ENCODE data around the gene PIGB.

DNA sequence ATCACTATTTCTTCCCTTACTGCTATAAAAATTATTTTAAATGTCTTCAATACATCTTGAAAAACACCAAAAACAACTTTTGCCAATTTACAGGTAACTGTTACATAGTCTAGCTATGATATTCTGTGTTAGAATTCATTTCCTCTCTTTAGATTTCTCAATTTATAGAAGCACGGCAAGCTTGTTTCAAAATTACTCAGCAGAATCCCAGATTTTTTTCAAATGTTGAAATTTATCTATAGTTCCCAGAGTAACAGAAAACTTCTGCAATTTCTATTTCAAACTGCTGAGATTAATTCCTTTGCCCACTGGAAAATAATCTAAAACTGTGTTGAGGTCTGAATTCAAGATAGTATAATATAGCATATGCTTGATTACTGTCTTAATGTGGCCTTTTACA is 48.0 kb downstream of the PIGB start:
- TF ChIP-seq SP1 (CRISPR knock-in tag; conservative IDR thresholded peaks at IDR 0.05): no peak
- TF ChIP-seq, protein P1, sequence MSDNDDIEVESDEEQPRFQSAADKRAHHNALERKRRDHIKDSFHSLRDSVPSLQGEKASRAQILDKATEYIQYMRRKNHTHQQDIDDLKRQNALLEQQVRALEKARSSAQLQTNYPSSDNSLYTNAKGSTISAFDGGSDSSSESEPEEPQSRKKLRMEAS (CRISPR knock-in tag; IDR thresholded peaks at IDR 0.05): no peak
- TF ChIP-seq ZNF121 (CRISPR knock-in tag; IDR thresholded peaks at IDR 0.05): no peak
- TF ChIP-seq, protein P2, sequence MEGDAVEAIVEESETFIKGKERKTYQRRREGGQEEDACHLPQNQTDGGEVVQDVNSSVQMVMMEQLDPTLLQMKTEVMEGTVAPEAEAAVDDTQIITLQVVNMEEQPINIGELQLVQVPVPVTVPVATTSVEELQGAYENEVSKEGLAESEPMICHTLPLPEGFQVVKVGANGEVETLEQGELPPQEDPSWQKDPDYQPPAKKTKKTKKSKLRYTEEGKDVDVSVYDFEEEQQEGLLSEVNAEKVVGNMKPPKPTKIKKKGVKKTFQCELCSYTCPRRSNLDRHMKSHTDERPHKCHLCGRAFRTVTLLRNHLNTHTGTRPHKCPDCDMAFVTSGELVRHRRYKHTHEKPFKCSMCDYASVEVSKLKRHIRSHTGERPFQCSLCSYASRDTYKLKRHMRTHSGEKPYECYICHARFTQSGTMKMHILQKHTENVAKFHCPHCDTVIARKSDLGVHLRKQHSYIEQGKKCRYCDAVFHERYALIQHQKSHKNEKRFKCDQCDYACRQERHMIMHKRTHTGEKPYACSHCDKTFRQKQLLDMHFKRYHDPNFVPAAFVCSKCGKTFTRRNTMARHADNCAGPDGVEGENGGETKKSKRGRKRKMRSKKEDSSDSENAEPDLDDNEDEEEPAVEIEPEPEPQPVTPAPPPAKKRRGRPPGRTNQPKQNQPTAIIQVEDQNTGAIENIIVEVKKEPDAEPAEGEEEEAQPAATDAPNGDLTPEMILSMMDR (IDR thresholded peaks at IDR 0.05): no peak
- TF ChIP-seq, protein P3, sequence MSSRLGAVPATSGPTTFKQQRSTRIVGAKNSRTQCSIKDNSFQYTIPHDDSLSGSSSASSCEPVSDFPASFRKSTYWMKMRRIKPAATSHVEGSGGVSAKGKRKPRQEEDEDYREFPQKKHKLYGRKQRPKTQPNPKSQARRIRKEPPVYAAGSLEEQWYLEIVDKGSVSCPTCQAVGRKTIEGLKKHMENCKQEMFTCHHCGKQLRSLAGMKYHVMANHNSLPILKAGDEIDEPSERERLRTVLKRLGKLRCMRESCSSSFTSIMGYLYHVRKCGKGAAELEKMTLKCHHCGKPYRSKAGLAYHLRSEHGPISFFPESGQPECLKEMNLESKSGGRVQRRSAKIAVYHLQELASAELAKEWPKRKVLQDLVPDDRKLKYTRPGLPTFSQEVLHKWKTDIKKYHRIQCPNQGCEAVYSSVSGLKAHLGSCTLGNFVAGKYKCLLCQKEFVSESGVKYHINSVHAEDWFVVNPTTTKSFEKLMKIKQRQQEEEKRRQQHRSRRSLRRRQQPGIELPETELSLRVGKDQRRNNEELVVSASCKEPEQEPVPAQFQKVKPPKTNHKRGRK (CRISPR knock-in tag; IDR thresholded peaks at IDR 0.05; ENCODE audit: borderline replicate concordance): no peak
- TF ChIP-seq CBFB (CRISPR knock-in tag; IDR thresholded peaks at IDR 0.05; ENCODE audit: low read depth): no peak
- TF ChIP-seq, protein P4, sequence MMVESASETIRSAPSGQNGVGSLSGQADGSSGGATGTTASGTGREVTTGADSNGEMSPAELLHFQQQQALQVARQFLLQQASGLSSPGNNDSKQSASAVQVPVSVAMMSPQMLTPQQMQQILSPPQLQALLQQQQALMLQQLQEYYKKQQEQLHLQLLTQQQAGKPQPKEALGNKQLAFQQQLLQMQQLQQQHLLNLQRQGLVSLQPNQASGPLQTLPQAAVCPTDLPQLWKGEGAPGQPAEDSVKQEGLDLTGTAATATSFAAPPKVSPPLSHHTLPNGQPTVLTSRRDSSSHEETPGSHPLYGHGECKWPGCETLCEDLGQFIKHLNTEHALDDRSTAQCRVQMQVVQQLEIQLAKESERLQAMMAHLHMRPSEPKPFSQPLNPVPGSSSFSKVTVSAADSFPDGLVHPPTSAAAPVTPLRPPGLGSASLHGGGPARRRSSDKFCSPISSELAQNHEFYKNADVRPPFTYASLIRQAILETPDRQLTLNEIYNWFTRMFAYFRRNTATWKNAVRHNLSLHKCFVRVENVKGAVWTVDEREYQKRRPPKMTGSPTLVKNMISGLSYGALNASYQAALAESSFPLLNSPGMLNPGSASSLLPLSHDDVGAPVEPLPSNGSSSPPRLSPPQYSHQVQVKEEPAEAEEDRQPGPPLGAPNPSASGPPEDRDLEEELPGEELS (CRISPR knock-in tag; IDR thresholded peaks at IDR 0.05): no peak
- no peak for TF ChIP-seq MXD4 (CRISPR knock-in tag; IDR thresholded peaks at IDR 0.05; ENCODE audit: borderline replicate concordance)
- no peak for TF ChIP-seq TP53 (CRISPR knock-in tag; IDR thresholded peaks at IDR 0.05)
- TF ChIP-seq, protein P5, sequence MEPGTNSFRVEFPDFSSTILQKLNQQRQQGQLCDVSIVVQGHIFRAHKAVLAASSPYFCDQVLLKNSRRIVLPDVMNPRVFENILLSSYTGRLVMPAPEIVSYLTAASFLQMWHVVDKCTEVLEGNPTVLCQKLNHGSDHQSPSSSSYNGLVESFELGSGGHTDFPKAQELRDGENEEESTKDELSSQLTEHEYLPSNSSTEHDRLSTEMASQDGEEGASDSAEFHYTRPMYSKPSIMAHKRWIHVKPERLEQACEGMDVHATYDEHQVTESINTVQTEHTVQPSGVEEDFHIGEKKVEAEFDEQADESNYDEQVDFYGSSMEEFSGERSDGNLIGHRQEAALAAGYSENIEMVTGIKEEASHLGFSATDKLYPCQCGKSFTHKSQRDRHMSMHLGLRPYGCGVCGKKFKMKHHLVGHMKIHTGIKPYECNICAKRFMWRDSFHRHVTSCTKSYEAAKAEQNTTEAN (CRISPR knock-in tag; IDR thresholded peaks at IDR 0.05): no peak
- TF ChIP-seq, protein P6, sequence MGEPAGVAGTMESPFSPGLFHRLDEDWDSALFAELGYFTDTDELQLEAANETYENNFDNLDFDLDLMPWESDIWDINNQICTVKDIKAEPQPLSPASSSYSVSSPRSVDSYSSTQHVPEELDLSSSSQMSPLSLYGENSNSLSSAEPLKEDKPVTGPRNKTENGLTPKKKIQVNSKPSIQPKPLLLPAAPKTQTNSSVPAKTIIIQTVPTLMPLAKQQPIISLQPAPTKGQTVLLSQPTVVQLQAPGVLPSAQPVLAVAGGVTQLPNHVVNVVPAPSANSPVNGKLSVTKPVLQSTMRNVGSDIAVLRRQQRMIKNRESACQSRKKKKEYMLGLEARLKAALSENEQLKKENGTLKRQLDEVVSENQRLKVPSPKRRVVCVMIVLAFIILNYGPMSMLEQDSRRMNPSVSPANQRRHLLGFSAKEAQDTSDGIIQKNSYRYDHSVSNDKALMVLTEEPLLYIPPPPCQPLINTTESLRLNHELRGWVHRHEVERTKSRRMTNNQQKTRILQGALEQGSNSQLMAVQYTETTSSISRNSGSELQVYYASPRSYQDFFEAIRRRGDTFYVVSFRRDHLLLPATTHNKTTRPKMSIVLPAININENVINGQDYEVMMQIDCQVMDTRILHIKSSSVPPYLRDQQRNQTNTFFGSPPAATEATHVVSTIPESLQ (CRISPR knock-in tag; IDR thresholded peaks at IDR 0.05): no peak
- TF ChIP-seq, protein P7, sequence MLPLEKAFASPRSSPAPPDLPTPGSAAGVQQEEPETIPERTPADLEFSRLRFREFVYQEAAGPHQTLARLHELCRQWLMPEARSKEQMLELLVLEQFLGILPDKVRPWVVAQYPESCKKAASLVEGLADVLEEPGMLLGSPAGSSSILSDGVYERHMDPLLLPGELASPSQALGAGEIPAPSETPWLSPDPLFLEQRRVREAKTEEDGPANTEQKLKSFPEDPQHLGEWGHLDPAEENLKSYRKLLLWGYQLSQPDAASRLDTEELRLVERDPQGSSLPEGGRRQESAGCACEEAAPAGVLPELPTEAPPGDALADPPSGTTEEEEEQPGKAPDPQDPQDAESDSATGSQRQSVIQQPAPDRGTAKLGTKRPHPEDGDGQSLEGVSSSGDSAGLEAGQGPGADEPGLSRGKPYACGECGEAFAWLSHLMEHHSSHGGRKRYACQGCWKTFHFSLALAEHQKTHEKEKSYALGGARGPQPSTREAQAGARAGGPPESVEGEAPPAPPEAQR (CRISPR knock-in tag; IDR thresholded peaks at IDR 0.05): no peak
- TF ChIP-seq TCF7 (CRISPR knock-in tag; IDR thresholded peaks at IDR 0.05; ENCODE audit: low read depth): no peak

All from WTC11 (cell line).